DND-41 (cell line): ENCODE results near the gene BFAR.

Experiments used
- CTCF ChIP-seq: IDR thresholded peaks from 2 replicates; pipeline ENCODE4 v1.5.1; 2012; ENCODE audit warnings: borderline replicate concordance, low read length, moderate library complexity, mild to moderate bottlenecking; ENCODE audit not compliant: poor library complexity, severe bottlenecking; ENCODE audit errors: extremely low read depth
- EZH2 ChIP-seq: IDR thresholded peaks from 3 replicates; pipeline ENCODE4 v1.6.1; 2012; ENCODE audit warnings: borderline replicate concordance, low read depth, mild to moderate bottlenecking, moderate library complexity, low read length, inconsistent platforms; ENCODE audit not compliant: severe bottlenecking

GRCh38 chr16:14635395-14636165, 2.8 kb downstream of the BFAR start:
- TF ChIP-seq CTCF (no peak), EZH2 (no peak)
